ENCODE results near the gene AURKA.
A peak's percentile ranks its signal among the peaks of the same experiment; 100 is the strongest.

AURKA gene

DNA sequence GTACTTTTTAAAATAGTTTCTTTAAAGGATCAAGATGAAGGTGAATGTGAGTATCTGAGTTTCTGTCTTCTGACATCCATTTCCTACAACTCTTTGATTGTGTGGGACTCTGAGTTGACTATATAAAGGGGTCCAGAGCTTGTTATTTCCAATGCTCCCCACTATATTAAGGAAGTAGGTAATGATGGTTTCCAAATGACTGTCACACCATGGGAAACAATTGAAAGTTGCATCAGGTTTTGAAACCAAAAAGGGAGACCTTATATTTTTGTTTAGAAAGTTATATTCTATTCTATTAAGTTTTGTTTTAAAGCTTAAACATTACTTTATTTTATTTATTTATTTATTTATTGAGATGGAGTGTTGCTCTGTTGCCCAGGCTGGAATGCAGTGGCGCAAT is 31.2 kb upstream of the AURKA start:
- no peak for ATAC-seq
- TF ChIP-seq ISL1 (CRISPR knock-in tag; IDR thresholded peaks at IDR 0.05) (no peak), RARB (CRISPR knock-in tag; IDR thresholded peaks at IDR 0.05) (no peak)

- TF ChIP-seq OSR1 (CRISPR knock-in tag; IDR thresholded peaks at IDR 0.05) (no peak), RARB (CRISPR knock-in tag; IDR thresholded peaks at IDR 0.05) (no peak), PPARA (CRISPR knock-in tag; IDR thresholded peaks at IDR 0.05; ENCODE audit: borderline replicate concordance) (no peak), CSDC2 (CRISPR knock-in tag; IDR thresholded peaks at IDR 0.05) (no peak), TCF4 (CRISPR knock-in tag; IDR thresholded peaks at IDR 0.05; ENCODE audit: borderline replicate concordance) (no peak), ISL1 (CRISPR knock-in tag; IDR thresholded peaks at IDR 0.05) (no peak), ESRRG (CRISPR knock-in tag; IDR thresholded peaks at IDR 0.05) (no peak), ZFP30 (CRISPR knock-in tag; IDR thresholded peaks at IDR 0.05) (no peak)
- no peak for ATAC-seq
Observed at GRCh38 chr20:56422824-56423189, 30.8 kb upstream of the AURKA start.

DNA sequence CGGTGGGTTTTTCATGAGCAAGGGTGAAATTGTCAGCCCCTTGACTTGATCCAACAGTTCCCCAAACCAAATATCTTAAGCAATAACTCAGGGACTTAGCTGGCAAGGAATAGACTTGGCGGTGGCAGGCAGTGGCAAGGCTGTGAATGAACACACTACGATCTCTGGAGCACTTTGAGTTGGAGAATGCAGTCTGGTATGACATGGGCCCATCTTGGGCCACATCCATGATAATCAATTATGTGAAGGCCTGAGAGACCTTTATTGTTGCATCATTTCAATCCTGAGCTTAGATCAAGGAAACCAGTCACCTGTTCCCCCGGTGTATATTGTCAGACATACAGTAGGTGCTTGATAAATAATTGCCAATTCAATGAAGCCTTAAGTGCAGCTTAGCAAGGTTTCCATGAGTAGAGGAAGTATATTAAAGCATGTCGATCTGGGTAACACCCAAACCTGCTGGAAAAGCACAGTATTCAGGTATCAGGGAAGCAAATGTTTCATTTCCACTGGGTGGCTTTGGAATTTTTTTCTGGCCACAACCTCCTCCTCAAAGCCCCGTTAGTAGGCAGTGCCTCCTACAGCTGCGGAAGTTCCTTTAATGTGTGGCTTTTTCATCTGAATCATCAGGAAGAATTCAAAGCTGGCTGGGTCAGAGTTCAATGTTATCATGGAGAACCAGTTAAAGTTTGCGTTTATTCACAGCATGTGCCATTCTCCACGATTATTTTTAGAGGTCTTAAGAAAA is 30.2 kb upstream of the AURKA start:
- peak; percentile 82 for ATAC-seq
- TF ChIP-seq, protein P1, sequence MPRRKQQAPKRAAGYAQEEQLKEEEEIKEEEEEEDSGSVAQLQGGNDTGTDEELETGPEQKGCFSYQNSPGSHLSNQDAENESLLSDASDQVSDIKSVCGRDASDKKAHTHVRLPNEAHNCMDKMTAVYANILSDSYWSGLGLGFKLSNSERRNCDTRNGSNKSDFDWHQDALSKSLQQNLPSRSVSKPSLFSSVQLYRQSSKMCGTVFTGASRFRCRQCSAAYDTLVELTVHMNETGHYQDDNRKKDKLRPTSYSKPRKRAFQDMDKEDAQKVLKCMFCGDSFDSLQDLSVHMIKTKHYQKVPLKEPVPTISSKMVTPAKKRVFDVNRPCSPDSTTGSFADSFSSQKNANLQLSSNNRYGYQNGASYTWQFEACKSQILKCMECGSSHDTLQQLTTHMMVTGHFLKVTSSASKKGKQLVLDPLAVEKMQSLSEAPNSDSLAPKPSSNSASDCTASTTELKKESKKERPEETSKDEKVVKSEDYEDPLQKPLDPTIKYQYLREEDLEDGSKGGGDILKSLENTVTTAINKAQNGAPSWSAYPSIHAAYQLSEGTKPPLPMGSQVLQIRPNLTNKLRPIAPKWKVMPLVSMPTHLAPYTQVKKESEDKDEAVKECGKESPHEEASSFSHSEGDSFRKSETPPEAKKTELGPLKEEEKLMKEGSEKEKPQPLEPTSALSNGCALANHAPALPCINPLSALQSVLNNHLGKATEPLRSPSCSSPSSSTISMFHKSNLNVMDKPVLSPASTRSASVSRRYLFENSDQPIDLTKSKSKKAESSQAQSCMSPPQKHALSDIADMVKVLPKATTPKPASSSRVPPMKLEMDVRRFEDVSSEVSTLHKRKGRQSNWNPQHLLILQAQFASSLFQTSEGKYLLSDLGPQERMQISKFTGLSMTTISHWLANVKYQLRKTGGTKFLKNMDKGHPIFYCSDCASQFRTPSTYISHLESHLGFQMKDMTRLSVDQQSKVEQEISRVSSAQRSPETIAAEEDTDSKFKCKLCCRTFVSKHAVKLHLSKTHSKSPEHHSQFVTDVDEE (CRISPR knock-in tag; IDR thresholded peaks at IDR 0.05) = no peak
- no peak for TF ChIP-seq ISL1 (CRISPR knock-in tag; IDR thresholded peaks at IDR 0.05)
- TF ChIP-seq TCF4 (CRISPR knock-in tag; IDR thresholded peaks at IDR 0.05; ENCODE audit: borderline replicate concordance) = no peak
- no peak for TF ChIP-seq ZFP3 (CRISPR knock-in tag; IDR thresholded peaks at IDR 0.05)
- TF ChIP-seq ESRRG (CRISPR knock-in tag; IDR thresholded peaks at IDR 0.05) = no peak
- TF ChIP-seq PPARA (CRISPR knock-in tag; IDR thresholded peaks at IDR 0.05; ENCODE audit: borderline replicate concordance) = no peak
- TF ChIP-seq ZC3H10 (CRISPR knock-in tag; IDR thresholded peaks at IDR 0.05) = no peak
- TF ChIP-seq ARNTL (CRISPR knock-in tag; IDR thresholded peaks at IDR 0.05; ENCODE audit: borderline replicate concordance, low read depth) = no peak
- TF ChIP-seq OSR1 (CRISPR knock-in tag; IDR thresholded peaks at IDR 0.05) = no peak
- no peak for TF ChIP-seq ZNF565 (CRISPR knock-in tag; conservative IDR thresholded peaks at IDR 0.05; ENCODE audit: low read depth)
- TF ChIP-seq TOX (CRISPR knock-in tag; IDR thresholded peaks at IDR 0.05; ENCODE audit: borderline replicate concordance) = no peak
- TF ChIP-seq, protein P2, sequence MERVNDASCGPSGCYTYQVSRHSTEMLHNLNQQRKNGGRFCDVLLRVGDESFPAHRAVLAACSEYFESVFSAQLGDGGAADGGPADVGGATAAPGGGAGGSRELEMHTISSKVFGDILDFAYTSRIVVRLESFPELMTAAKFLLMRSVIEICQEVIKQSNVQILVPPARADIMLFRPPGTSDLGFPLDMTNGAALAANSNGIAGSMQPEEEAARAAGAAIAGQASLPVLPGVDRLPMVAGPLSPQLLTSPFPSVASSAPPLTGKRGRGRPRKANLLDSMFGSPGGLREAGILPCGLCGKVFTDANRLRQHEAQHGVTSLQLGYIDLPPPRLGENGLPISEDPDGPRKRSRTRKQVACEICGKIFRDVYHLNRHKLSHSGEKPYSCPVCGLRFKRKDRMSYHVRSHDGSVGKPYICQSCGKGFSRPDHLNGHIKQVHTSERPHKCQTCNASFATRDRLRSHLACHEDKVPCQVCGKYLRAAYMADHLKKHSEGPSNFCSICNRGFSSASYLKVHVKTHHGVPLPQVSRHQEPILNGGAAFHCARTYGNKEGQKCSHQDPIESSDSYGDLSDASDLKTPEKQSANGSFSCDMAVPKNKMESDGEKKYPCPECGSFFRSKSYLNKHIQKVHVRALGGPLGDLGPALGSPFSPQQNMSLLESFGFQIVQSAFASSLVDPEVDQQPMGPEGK (CRISPR knock-in tag; IDR thresholded peaks at IDR 0.05; ENCODE audit: borderline replicate concordance) = no peak
- no peak for TF ChIP-seq GLIS3 (CRISPR knock-in tag; IDR thresholded peaks at IDR 0.05)
- no peak for TF ChIP-seq CREB5 (CRISPR knock-in tag; IDR thresholded peaks at IDR 0.05; ENCODE audit: low read depth)
- TF ChIP-seq BACH2 (CRISPR knock-in tag; IDR thresholded peaks at IDR 0.05; ENCODE audit: borderline replicate concordance) = no peak
- no peak for TF ChIP-seq ZFP30 (CRISPR knock-in tag; IDR thresholded peaks at IDR 0.05)
- TF ChIP-seq CSDC2 (CRISPR knock-in tag; IDR thresholded peaks at IDR 0.05) = no peak

- ATAC-seq = no peak
- TF ChIP-seq ZFP3 (CRISPR knock-in tag; IDR thresholded peaks at IDR 0.05) (no peak), BACH2 (CRISPR knock-in tag; IDR thresholded peaks at IDR 0.05; ENCODE audit: borderline replicate concordance) (no peak), ESRRG (CRISPR knock-in tag; IDR thresholded peaks at IDR 0.05) (no peak), TOX (CRISPR knock-in tag; IDR thresholded peaks at IDR 0.05; ENCODE audit: borderline replicate concordance) (no peak), ZFP30 (CRISPR knock-in tag; IDR thresholded peaks at IDR 0.05) (no peak), OSR1 (CRISPR knock-in tag; IDR thresholded peaks at IDR 0.05) (no peak)
- TF ChIP-seq, protein P3, sequence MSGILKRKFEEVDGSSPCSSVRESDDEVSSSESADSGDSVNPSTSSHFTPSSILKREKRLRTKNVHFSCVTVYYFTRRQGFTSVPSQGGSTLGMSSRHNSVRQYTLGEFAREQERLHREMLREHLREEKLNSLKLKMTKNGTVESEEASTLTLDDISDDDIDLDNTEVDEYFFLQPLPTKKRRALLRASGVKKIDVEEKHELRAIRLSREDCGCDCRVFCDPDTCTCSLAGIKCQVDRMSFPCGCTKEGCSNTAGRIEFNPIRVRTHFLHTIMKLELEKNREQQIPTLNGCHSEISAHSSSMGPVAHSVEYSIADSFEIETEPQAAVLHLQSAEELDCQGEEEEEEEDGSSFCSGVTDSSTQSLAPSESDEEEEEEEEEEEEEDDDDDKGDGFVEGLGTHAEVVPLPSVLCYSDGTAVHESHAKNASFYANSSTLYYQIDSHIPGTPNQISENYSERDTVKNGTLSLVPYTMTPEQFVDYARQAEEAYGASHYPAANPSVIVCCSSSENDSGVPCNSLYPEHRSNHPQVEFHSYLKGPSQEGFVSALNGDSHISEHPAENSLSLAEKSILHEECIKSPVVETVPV (CRISPR knock-in tag; IDR thresholded peaks at IDR 0.05) = no peak
- TF ChIP-seq, protein P1 (CRISPR knock-in tag; IDR thresholded peaks at IDR 0.05) = no peak
- TF ChIP-seq, protein P2 (CRISPR knock-in tag; IDR thresholded peaks at IDR 0.05; ENCODE audit: borderline replicate concordance) = no peak
Observed at GRCh38 chr20:56420940-56421688, 29.1 kb upstream of the AURKA start.

Measured in SK-N-SH treated with all-trans-retinoic acid at 6 μM for 48 hours (cell line).